Measurements from ENCODE around the gene C5orf24. TPM values are rescaled to one million over a fixed set of nuclear protein-coding genes. Genes with fewer than 3 reads are reported as not detected.
"Not testable (repeated sequence)": the region's sequence is repeated elsewhere in the genome, so short reads cannot be mapped to it uniquely, and the experiment has no call there.

C5orf24 gene
- total RNA-seq, 1 donor from 2014 or later: 36.1 TPM

DNA sequence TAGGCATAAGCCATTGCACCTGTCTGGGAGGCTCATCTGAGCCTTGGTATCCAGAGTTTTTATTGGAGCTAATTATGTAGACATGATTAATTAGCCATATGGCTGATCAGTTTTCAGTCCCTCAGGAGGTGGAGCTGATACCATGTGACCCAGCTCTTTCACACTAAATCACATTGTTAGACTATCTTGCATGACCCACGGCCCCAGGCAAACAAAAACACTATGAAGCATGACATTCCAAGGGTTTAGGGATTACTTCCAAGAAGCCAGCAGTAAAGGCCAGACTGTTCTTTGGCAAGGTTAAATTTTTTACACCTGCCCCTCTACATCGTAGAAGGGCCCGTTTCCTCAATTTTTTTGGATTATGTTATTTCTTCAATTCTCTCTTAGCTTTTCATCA is 5.0 kb upstream of the C5orf24 start:
- TF ChIP-seq, protein P1, sequence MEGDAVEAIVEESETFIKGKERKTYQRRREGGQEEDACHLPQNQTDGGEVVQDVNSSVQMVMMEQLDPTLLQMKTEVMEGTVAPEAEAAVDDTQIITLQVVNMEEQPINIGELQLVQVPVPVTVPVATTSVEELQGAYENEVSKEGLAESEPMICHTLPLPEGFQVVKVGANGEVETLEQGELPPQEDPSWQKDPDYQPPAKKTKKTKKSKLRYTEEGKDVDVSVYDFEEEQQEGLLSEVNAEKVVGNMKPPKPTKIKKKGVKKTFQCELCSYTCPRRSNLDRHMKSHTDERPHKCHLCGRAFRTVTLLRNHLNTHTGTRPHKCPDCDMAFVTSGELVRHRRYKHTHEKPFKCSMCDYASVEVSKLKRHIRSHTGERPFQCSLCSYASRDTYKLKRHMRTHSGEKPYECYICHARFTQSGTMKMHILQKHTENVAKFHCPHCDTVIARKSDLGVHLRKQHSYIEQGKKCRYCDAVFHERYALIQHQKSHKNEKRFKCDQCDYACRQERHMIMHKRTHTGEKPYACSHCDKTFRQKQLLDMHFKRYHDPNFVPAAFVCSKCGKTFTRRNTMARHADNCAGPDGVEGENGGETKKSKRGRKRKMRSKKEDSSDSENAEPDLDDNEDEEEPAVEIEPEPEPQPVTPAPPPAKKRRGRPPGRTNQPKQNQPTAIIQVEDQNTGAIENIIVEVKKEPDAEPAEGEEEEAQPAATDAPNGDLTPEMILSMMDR (IDR thresholded peaks at IDR 0.05): no peak
- H3K36me3 Mint-ChIP-seq (ENCODE audit: low read depth): peaks cover 30% of the 10 kb centered on the region
- ATAC-seq (ENCODE audit: low read depth) (no peak), DNase-seq (no peak)
- no peaks in the 10 kb centered on the region for H3K27me3 Mint-ChIP-seq
- H3K4me1 Mint-ChIP-seq: peaks cover 9% of the 10 kb centered on the region
- ChIA-PET POLR2A (interaction anchor here (0.6 kb wide), 1 partner anchor 36 kb away, joined by 3 read pairs; no protein-coding TSS in a partner anchor), CTCF (no interaction called here)
- H3K27ac Mint-ChIP-seq: no peak overlapping the region
- no peaks in the 10 kb centered on the region for H3K9me3 Mint-ChIP-seq
- H3K4me3 Mint-ChIP-seq: no peak overlapping the region
- intact Hi-C loops (cut with micrococcal nuclease): loop anchor here (10.0 kb wide), 1 partner anchor 296 kb away; no protein-coding TSS in a partner anchor

DNA sequence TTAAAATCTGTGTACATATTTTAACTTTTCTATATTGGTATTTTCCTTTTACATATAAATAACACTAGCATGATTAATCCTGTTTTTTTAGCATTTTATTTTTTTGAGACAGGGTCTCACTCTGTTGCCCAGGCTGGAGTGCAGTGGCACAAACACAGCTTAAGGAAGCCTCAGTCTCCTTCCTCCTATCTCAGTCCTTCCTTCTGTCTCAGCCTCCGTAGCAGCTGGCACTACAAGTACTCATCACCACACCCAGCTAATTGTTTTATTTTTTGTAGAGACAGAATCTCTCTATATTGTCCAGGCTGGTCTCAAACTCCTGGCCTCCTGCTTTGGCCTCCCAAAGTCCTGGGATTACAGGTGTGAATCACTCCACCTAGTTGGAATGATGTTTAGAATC is 1.5 kb upstream of the C5orf24 start:
- H3K4me1 Mint-ChIP-seq: peaks cover 22% of the 10 kb centered on the region
- H3K27me3 Mint-ChIP-seq: no peaks in the 10 kb centered on the region
- H3K4me3 Mint-ChIP-seq: no peak overlapping the region
- H3K36me3 Mint-ChIP-seq (ENCODE audit: low read depth): peaks cover 20% of the 10 kb centered on the region
- intact Hi-C loops (cut with micrococcal nuclease): loop anchor here (10.0 kb wide), 1 partner anchor 299 kb away; no protein-coding TSS in a partner anchor
- H3K27ac Mint-ChIP-seq: no peak overlapping the region
- CTCF ChIA-PET: no interaction called here
- no peak for DNase-seq
- no peak for ATAC-seq (ENCODE audit: low read depth)
- POLR2A ChIA-PET: interaction anchor here (0.5 to 1.0 kb wide), 3 partner anchors 29 to 62 kb away, joined by 3 to 5 read pairs (median 4); no protein-coding TSS in a partner anchor
- no peaks in the 10 kb centered on the region for H3K9me3 Mint-ChIP-seq
- TF ChIP-seq, protein P1 (IDR thresholded peaks at IDR 0.05): no peak

DNA sequence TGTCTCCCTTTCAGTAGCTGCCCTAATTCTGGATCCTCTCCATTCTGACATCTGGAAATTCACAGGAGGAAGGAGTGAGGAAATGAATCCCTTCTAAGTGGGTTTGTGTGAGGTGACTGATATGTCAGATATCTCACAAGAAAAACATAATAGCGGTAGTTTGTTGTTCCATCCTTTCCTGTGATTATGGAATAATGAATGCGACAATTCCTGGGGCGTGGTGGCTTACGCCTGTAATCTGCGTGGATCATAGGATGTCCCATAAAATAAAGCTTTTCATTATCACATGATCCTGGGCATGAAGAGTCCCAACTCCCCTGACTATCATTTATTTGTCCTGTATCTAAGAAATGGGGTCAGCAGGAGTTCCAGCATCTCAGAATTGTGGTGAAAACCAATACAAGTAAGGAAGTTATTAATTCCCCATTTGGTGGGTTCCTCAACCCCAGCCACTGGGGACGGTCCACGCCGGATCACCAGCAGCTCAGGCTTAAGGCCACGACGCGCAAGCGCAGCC is 375 bp upstream of the C5orf24 start:
- H3K27me3 Mint-ChIP-seq: no peaks in the 10 kb centered on the region
- intact Hi-C loops (cut with micrococcal nuclease): loop anchor here (1.0 to 10.0 kb wide), 7 partner anchors 29 to 301 kb away; partner anchors contain the start of genes CAMLG, DDX46, PCBD2 and SAR1B
- ChIA-PET CTCF (interaction anchor here (0.6 to 1.1 kb wide), 5 partner anchors 21 to 107 kb away, joined by 3 to 9 read pairs (median 3); partner anchors contain the start of genes CAMLG and PCBD2), POLR2A (interaction anchor here (0.6 to 1.3 kb wide), 19 partner anchors 10 to 868 kb away, joined by 3 to 45 read pairs (median 4); partner anchors contain the start of genes CAMLG, DDX46, PCBD2 and SEC24A)
- DNase-seq (no peak), ATAC-seq (ENCODE audit: low read depth) (no peak)
- peak overlapping the region; percentile 83 for H3K4me3 Mint-ChIP-seq
- TF ChIP-seq, protein P1 (IDR thresholded peaks at IDR 0.05): no peak
- H3K4me1 Mint-ChIP-seq: peaks cover 26% of the 10 kb centered on the region
- H3K27ac Mint-ChIP-seq: peak overlapping the region; percentile 95
- H3K36me3 Mint-ChIP-seq (ENCODE audit: low read depth): peaks cover 13% of the 10 kb centered on the region
- no peaks in the 10 kb centered on the region for H3K9me3 Mint-ChIP-seq

DNA sequence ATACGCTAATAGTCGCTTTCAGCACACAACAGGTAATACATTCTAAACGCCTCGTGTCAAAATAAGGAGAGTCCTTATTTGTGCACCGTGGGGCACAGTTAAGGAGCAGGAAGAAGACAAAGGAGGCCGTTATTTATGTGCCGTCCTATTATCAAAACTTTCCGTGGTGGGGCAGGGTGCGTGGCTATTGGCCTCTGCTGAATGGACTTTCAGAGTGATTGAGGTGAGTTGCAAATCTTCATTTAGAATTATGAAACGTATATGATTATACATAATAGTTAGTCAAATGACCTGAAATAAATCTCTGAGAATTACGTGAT is 833 bp downstream of the C5orf24 start:
- peak overlapping the region; percentile 83 for H3K4me3 Mint-ChIP-seq
- TF ChIP-seq, protein P1 (IDR thresholded peaks at IDR 0.05): no peak
- peaks cover 31% of the 10 kb centered on the region for H3K4me1 Mint-ChIP-seq
- peaks cover 16% of the 10 kb centered on the region for H3K36me3 Mint-ChIP-seq (ENCODE audit: low read depth)
- H3K27me3 Mint-ChIP-seq: no peaks in the 10 kb centered on the region
- DNase-seq (no peak), ATAC-seq (ENCODE audit: low read depth) (no peak)
- ChIA-PET CTCF (interaction anchor here (2.2 kb wide), 1 partner anchor 58 kb away, joined by 6 read pairs; the partner anchor contains the start of gene PCBD2), POLR2A (interaction anchor here (1.1 to 1.4 kb wide), 3 partner anchors 28 to 77 kb away, joined by 3 to 16 read pairs (median 12); partner anchors contain the start of genes PCBD2 and TXNDC15)
- peak overlapping the region; percentile 95 for H3K27ac Mint-ChIP-seq
- no peaks in the 10 kb centered on the region for H3K9me3 Mint-ChIP-seq
- intact Hi-C loops (cut with micrococcal nuclease): loop anchor here (2.0 to 10.0 kb wide), 3 partner anchors 34 to 476 kb away; partner anchors contain the start of gene UBE2B

DNA sequence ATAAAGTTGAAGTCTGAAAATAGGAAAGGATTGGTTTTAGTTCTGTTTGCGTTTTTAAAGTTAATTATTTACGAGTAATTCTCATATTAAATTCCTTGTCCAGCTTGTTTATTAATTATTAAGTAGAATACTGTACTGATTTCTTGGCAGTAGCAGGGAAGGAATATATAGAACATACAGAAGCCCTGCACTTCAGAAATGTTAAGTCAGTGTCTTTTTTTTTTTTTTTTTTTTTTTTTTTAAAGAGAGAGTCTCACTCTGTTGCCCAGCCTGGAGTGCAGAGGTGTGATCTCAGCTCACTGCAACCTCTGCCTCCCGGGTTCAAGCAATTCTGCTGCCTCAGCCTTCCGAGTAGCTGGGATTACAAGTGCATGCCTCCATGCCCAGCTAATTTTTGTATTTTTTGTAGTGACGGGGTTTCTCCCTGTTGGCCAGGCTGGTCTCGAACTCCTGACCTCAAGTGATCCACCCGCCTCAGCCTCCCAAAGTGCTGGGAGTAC is 3.7 kb downstream of the C5orf24 start:
- H3K27me3 Mint-ChIP-seq; H3K9me3 Mint-ChIP-seq; DNase-seq; H3K4me3 Mint-ChIP-seq; H3K27ac Mint-ChIP-seq; ATAC-seq (ENCODE audit: low read depth): not testable (repeated sequence)
- POLR2A ChIA-PET: interaction anchor here (0.8 to 2.0 kb wide), 2 partner anchors 24 to 56 kb away, joined by 4 to 22 read pairs; partner anchors contain the start of gene TXNDC15
- intact Hi-C loops (cut with micrococcal nuclease): loop anchor here (5.0 to 10.0 kb wide), 2 partner anchors 37 to 305 kb away; no protein-coding TSS in a partner anchor
- H3K36me3 Mint-ChIP-seq (ENCODE audit: low read depth): peaks cover 36% of the 10 kb centered on the region
- H3K4me1 Mint-ChIP-seq: peaks cover 34% of the 10 kb centered on the region
- CTCF ChIA-PET: interaction anchor here (1.2 kb wide), 1 partner anchor 53 kb away, joined by 3 read pairs; no protein-coding TSS in a partner anchor
